GM21723 (cell line): ENCODE results near the gene THYN1.

Experiments
- ATAC-seq: cut with Tn5 transposase; IDR thresholded peaks from one replicate; pipeline ENCODE4 v1.9.1; 2021; ENCODE audit warnings: mild to moderate bottlenecking, moderate library complexity; ENCODE audit not compliant: unreplicated experiment

Gene THYN1

GRCh38 chr11:134252346-134253187, 585 bp downstream of the THYN1 start:
- peak; percentile 28 for ATAC-seq

GRCh38 chr11:134250675-134251074, 2.5 kb downstream of the THYN1 start:
- no peak for ATAC-seq

- ATAC-seq = no peak
These were observed 2.9 kb downstream of the THYN1 start for GRCh38 chr11:134250246-134250645.

- ATAC-seq = no peak
These were observed 4.2 kb downstream of the THYN1 start for GRCh38 chr11:134248910-134249480.

- ATAC-seq = no peak
These were observed 6.5 kb downstream of the THYN1 start for GRCh38 chr11:134246678-134247077.

GRCh38 chr11:134246100-134246499, 7.1 kb downstream of the THYN1 start:
- ATAC-seq = no peak

- ATAC-seq = no peak
These were observed 7.7 kb downstream of the THYN1 start for GRCh38 chr11:134245434-134245833.

GRCh38 chr11:134244593-134244992, 8.6 kb downstream of the THYN1 start:
- peak; percentile 83 for ATAC-seq

GRCh38 chr11:134243913-134244312, 9.2 kb downstream of the THYN1 start:
- ATAC-seq = no peak

- ATAC-seq = no peak
These were observed 10.8 kb downstream of the THYN1 start for GRCh38 chr11:134242376-134242775.

GRCh38 chr11:134240592-134240991, 12.6 kb downstream of the THYN1 start:
- ATAC-seq = no peak

- ATAC-seq = no peak
These were observed 14.2 kb downstream of the THYN1 start for GRCh38 chr11:134238956-134239355.

- no peak for ATAC-seq
These were observed 15.6 kb downstream of the THYN1 start for GRCh38 chr11:134237557-134237922.

GRCh38 chr11:134236834-134237556, 16.2 kb downstream of the THYN1 start:
- ATAC-seq = no peak

- no peak for ATAC-seq
These were observed 17.8 kb downstream of the THYN1 start for GRCh38 chr11:134235399-134235798.

- ATAC-seq = no peak
These were observed 19.4 kb downstream of the THYN1 start for GRCh38 chr11:134233729-134234179.

GRCh38 chr11:134231958-134232659, 21.0 kb downstream of the THYN1 start:
- no peak for ATAC-seq

- ATAC-seq = no peak
These were observed 22.8 kb downstream of the THYN1 start for GRCh38 chr11:134230339-134230738.

GRCh38 chr11:134229126-134229790, 23.9 kb downstream of the THYN1 start:
- no peak for ATAC-seq

- peak; percentile 57 for ATAC-seq
These were observed 24.5 kb downstream of the THYN1 start for GRCh38 chr11:134228625-134229024.
